Measurements from ENCODE around the gene CDCA4.
"Not testable (repeated sequence)": the region's sequence is repeated elsewhere in the genome, so short reads cannot be mapped to it uniquely, and the experiment has no call there.

CDCA4 gene

GRCh38 chr14:105032451-105032901 is 11.6 kb upstream of the CDCA4 start:
- DNase-seq, result not testable (repeated sequence)

DNA sequence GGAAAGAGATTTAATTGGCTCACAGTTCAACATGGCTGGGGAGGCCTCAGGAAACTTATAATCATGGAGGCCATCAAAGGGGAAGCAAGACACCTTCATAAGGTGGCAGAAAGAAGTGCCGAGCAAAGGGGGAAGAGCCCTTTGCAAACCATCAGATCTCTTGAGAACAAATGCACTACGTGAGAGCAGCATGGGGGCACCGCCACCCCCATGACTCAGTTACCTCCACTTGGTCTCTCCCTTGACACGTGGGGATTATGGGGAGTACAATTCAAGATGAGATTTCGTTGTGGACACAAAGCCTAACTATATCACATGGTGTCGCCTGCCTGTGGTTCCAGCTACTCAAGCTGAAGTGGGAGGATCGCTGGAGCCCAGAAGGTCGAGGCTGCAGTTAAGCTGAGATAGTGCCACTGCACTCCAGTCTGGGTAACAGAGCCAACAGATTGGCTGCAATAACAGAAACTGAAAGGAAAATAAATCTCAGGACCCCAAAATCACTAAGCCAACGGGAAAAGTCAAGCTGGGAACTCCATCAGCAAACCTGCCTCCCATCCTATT is 10.0 kb upstream of the CDCA4 start:
- DNase-seq, result no peak

GRCh38 chr14:105030194-105030593 is 9.3 kb upstream of the CDCA4 start:
- DNase-seq, result no peak

- no peak for DNase-seq
Observed at GRCh38 chr14:105029402-105029801, 8.5 kb upstream of the CDCA4 start.

DNA sequence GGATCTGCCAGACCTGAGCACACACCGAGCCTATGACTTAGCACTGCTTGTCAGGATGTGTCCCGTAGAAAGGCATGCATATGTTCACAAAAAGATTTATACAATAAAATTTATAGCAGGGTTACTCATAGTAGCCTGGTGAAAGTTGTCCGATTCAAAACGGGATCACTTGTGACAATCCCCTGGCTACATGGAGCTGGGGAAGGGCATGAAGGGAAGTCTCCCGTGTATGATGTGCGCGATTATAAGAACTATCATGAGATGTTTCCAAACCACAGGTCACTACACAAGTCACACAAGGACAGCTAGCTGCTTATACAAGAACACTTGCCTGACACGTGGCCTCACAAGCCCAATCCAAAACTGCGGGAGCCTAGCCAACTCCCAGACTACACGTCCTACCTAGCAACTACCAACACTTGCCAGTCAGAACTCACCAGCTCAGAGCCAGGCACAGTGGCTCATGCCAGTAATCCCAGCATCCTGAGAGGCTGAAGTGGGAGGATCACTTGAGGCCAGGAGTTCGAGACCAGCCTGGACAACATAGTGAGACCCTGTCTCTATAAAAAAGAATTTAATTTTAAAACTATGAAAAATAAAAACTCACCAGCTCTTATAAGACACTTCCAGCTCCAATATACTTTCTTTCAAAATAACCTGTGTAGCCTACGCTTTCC is 7.5 kb upstream of the CDCA4 start:
- no peak for DNase-seq

- not testable (repeated sequence) for DNase-seq
Observed at GRCh38 chr14:105027718-105028117, 6.8 kb upstream of the CDCA4 start.

DNA sequence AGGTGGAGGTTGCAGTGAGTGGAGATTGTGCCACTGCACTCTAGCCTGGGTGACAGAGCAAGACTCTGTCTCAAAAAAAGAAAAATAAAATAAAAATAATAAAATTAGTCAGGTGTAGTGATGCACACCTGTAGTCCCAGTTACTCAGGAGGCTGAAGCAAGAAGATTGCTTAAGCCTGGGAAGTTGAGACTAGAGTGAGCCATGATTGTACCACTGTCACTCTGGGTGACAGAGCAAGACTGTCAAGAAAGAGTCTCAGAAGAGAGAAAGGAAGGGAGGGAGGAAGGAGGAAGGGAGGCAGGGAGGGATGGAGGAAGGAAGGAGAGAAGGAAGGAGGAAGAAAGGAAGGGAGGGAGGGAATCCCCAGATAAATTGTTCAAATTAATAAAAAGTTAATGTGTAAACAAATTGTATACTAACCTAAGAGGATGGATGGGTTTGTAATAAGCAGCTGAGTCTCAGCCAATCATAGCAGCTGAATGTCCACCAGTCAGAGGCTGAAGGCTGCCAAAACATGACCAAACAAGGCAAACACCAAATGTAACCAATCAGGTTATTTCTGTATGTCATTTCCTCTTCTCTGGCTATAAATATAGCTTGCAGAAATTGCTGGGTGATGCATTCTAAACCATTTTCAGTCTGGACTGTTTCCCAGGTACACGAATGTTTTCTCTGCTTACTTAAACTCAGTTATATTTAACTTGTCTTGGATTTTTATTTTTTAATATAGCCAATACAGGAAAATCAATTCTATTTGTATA is 6.1 kb upstream of the CDCA4 start:
- no peak for DNase-seq

DNA sequence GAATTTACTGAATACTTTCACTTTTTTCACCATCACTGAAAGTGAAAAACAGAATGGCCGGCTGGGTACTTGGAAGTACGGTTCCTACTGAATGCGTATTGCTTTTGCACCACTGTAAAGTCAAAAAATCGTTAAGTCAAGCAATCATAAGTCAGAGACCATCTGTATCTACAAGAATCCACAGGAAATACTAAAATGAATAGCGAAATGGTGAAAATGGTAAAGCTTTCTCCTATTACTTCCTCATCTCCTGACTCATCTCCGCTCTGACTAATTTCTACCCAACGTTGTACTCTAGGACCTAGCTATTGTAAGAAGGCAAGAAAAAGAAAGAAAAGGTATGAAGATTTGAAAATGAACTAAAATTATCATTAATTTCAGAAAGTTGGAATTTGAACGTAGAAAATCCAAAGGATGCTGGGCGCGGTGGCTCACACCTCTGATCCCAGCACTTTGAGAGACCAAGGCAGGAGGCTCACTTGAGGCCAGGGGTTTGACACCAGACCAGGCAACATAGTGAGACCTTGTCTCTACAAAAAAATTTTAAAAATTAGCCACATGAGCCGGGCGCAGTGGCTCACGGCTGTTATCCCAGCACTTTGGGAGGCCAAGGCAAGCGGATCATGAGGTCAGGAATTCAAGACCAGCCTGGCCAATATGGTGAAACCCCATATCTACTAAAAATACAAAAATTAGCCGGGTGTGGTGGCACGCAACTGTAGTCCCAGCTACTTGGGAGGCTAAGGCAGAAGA is 5.3 kb upstream of the CDCA4 start:
- no peak for DNase-seq

DNA sequence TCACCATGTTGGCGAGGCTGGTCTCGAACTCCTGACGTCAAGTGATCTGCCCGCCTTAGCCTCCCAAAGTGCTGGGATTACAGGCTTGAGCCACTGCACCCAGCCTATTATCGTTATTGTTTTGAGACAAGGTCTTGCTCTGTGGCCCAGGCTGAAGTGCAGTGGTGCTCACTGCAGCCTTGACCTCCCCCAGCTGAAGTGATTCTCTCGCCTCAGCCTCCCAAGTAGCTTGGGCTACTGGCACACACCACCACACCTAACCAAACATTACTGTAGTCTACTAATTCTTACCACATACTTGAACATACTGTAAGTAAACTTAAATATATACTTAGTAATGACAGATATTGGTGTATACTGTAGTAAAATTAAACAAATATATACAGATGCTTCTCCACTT is 4.5 kb upstream of the CDCA4 start:
- no peak for DNase-seq

DNA sequence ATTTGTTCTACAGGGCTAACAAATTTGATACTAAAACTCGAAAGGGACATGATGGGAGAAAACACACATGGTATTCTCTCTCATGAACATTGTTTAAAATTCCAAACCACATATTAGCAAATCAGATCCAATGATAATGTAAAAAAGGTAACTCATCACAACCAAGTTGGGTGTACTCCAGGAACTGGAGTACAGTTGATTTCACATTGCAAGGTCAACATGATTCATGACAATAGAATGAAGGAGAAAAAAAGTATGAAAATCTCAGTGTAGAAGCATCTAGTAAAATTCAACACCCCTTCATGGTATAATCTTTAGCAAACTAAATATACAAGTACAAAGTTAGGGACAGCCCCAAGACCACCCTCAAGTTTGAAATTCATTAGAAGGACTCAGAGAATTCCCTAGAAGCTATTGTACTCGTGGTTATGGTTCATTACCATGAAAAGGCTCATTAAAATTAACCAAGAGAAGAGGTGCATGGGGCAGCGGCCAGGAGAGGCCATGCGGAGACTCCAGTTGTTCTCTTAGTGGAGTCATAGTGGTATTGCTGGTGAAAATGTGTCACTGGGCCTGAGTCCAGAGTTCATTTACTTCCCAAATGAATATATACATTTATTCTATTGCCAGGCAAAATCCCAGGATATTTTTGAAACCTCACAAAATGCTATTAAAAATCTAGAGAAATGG is 3.1 kb upstream of the CDCA4 start:
- no peak for DNase-seq

DNA sequence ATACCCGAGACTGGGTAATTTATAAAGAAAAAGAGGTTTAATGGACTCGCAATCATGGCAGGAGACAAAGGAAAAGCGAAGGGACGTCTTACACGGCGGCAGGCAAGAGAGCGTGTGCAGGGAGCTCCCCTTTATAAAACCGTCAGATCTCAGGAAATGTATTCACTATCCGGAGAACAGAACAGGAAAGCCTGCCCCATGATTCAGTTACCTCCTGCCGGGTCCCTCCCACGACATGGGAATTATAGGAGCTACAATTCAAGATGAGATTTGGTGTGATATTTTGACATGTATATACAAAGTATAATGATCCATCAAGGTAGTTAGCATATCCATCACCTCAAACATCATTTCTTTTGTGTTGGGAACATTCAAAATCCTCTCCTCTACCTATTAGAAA is 2.3 kb upstream of the CDCA4 start:
- DNase-seq, result no peak

GRCh38 chr14:105022276-105022670 is 1.4 kb upstream of the CDCA4 start:
- no peak for DNase-seq

DNA sequence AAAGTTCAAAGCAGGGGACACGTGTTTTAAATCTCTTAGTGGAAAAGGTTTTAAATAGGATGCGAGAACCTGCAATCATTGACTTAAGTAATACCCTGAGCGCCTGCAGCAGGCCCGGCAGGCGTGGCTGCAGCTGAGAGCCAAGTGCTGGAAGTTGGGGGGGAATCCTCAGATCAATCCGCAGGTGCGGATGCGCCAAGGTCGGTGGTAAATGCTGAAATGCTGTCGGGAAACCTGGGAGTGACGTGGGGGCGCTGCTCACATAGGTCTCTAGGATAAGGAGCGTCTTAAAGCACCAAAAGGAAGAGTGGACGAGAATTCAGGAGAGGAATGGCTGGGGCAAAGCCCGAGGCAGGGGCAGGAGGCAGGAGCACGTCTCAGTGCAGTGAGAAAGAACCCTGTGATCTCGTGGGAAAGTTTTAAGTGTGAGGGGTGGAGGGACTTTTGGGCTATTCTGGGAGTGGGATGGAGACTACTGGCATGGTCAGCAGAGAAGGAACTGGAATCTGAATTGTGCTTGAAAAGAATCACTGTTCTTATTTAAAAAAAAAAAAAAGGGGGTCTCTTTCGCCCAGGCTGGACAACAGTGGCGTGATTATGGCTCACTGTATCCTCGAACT is 883 bp upstream of the CDCA4 start:
- DNase-seq, result no peak

DNA sequence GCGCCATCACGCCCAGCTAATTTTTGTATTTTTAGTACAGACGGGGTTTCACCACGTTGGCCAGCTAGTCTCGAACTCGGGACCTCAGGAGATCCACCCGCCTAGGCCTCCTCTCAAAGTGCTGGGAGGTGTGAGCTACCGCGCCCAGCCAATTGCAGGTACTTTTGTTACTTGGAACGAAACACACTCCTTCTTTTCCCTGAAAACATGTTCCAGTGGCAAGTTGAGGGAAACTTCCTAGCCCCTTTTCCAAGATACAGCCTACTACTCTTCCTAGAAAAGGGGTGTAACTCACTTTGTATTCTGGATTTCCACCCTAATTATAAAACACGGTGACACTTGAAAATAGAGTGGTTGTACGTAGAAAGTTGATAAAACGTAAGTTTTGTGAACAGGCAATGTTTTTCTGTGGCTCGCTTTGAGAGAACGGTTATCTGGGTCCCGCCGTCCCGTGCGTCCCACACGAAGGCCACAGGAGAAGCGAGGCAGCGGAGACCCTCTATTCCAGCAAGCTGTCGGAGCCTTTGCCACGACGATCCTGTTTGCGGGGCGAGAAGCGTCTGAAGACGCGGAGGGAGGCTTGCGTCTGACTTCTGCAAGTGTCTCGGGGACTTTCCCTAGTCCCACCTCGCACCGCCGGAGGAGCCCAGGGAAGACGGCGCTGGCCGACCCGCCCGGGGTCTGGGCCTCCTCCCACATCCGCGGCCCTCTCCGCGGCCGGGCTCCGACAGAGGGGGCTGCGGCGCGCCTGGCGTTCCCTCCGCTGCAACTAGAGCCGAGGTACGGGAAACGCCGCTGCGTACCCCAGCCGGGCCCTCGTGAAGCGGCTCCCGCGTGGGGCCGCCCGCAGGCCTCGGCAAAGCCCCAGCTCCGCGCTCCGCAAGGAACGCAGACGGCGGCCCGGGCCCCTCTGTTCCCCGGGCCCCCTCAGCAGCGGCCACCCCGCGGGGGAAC is 745 bp downstream of the CDCA4 start:
- no peak for DNase-seq

DNA sequence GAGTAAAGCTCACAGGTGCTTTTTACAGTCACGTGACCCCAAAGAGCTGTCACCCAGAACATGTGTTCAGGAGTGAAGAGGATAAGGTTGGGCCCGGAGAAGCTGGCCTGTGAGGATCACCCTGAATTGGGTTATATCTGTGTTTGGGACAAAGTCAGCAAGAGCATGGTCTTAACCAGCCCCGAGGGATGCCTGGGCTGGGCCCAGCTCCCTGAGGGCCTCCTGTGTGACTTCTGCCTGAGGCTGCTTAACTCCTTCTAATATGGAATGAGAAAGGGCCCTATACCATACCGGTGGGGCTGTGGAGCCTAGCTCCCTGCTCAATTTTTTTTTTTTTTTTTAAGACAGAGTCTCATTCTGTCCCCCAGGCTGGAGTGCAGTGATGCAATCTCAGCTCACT is 2.5 kb downstream of the CDCA4 start:
- no peak for DNase-seq

GRCh38 chr14:105015905-105016304 is 5.0 kb downstream of the CDCA4 start:
- DNase-seq, result no peak

DNA sequence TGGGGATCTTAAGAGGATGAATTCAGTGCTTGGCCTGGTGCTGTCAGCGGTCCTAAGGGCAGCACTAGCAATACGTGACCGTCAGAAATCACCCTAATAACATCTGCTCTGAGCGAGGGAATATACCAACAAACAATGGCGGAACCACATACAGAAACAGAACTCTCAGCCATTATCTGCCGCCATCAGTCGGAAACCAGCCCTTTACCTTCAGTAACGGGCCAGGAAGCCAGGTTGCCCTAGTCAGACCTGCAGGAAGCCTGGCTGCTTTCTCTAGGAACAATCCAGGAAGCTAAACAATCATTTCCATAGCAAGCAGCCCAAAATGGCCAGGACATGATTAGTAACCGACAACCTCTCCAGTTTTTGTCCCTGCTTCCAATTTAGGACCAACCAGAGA is 5.6 kb downstream of the CDCA4 start:
- no peak for DNase-seq

DNA sequence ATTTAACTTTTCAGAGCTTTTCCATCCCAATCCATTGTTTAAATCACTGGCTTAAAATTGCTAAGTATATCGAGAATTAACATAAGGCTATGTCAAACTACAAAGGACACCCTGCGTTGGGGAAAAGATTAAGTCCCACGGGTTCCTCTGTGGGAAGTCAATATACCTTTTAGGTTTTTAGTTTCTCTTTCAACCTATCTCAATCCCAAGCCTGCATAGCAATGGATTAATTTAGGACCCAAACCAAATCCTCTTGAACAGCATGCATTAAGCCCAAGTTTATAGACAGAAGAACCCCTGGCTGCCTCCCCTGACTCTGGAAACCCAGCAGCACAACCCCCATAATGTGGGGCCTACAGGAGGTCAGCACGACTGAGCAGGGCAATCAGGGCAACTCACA is 6.3 kb downstream of the CDCA4 start:
- DNase-seq, result no peak

DNA sequence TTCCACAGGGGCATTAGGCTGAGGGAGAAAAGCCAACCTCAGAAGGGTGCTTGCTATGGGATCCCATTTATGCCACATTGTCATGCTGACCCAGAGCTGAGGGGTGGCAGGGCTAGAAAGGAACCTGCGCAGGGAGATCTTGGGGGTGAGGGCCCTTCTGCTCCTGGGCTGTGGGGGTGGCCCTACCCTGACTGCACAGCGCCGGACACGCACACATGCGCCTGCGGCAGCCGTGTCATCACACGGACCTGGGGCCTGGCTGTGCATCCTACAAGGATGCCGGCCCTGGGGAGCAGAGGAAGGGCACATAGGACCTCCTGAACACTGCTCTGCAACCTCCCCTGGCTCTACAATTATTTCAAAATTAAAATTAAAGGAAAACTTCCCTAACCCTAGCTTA is 6.9 kb downstream of the CDCA4 start:
- no peak for DNase-seq

DNA sequence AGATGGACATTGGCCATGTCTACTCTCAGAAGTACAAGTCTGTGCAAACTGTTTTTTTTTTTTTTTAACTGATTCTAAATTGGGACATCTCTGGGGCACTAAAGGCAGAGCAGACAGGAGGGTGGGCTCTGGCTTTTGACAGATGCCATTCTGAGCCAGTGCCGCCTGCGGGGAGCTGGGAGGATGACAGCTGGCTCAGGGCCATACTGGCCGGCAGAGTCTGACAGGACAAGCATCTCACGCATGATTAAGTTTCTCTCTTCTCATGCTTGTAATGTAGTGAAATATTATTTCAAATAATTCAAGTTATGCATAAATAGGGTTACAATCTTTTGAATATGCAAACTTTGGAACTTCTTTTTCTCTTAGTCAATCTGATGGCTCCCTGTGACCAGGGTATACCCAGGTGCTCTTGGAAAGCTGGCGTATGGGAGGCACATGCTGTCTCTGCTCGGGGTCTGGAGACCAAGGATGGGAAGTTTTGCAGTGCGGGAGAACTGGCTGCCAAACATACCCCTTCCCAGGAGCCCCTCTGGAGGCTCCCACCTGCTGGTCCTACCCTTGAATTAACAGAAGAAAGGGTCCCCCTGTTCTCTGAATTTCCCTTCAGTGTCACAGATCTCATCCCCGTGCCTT is 7.6 kb downstream of the CDCA4 start:
- no peak for DNase-seq
